B cell (primary cell): ENCODE measurements around the gene MXRA5. TPM values are rescaled to one million over a fixed set of nuclear protein-coding genes. Genes with fewer than 3 reads are reported as not detected.

ENCODE experiments used
- ATAC-seq: fragments of 200-7000 bp; cut with Tn5 transposase; one replicate; pipeline ENCODE4 v1.10.0; 2021; ENCODE audit warnings: low read depth, mild to moderate bottlenecking, moderate number of reproducible peaks, moderate library complexity
- CTCF ChIA-PET: fragments of 350-600 bp; sonication (Branson Sonifier 250); formaldehyde crosslinking; loops from one replicate; lab custom pipeline; 2021; ENCODE audit warnings: antibody characterized with exemption, inconsistent platforms; lab: Charles Lee
- POLR2A ChIA-PET: fragments of 350-600 bp; sonication (Branson Sonifier 250); formaldehyde crosslinking; loops from one replicate; lab custom pipeline; 2021; ENCODE audit warnings: antibody characterized with exemption; lab: Charles Lee
- DNase-seq: peaks from one replicate; pipeline ENCODE4 v3.0.0; 2013
- H2AFZ ChIP-seq: 2 replicates; pipeline ENCODE4 v1.6.1; 2012; ENCODE audit warnings: mild to moderate bottlenecking, low read depth, low read length; ENCODE audit not compliant: insufficient read depth, poor library complexity, severe bottlenecking
- H3K27ac ChIP-seq, 2 donors: 1 replicate in 1 of 2; 2 replicates in 1 of 2; pipeline ENCODE4 v1.5.1; 2012 to 2013; ENCODE audit warnings: low read length in 2 of 2, mild to moderate bottlenecking in 2 of 2, moderate library complexity in 1 of 2
- H3K27me3 ChIP-seq, 4 experiments: fragments of 200-600 bp in 1 of 4; sonication (generic) in 1 of 4; replicated peaks in 1 of 4; 1 replicate in 2 of 4; 2 replicates in 2 of 4; pipeline versions ENCODE4 v1.6.1 to v1.7.0; 2013 to 2016; ENCODE audit warnings: low read length in 3 of 4, mild to moderate bottlenecking in 2 of 4, mixed read lengths in 1 of 4, moderate library complexity in 1 of 4; ENCODE audit not compliant: insufficient read depth in 4 of 4, control insufficient read depth in 3 of 4; ENCODE audit errors: control extremely low read depth in 1 of 4
- H3K36me3 ChIP-seq, 2 experiments: replicated peaks in 1 of 2; 1 replicate in 1 of 2; 2 replicates in 1 of 2; pipeline versions ENCODE4 v1.6.1 to v1.7.1; 2013; ENCODE audit warnings: low read length in 1 of 2; ENCODE audit not compliant: insufficient read depth in 2 of 2, control insufficient read depth in 1 of 2; ENCODE audit errors: control extremely low read depth in 1 of 2, extremely low read depth in 1 of 2
- H3K4me1 ChIP-seq, 2 donors: fragments of 200-600 bp in 1 of 2; sonication (generic) in 1 of 2; 1 replicate in 1 of 2; 2 replicates in 1 of 2; pipeline versions ENCODE4 v1.5.1 to v1.6.1; 2013 to 2017; ENCODE audit warnings: low read length in 2 of 2; ENCODE audit not compliant: control insufficient read depth in 2 of 2, insufficient read depth in 2 of 2
- H3K4me2 ChIP-seq: replicated peaks from 2 replicates; pipeline ENCODE3; 2012; ENCODE audit warnings: mild to moderate bottlenecking, low read depth, low read length; ENCODE audit not compliant: poor library complexity, severe bottlenecking
- H3K4me3 ChIP-seq, 5 experiments: fragments of 200-600 bp in 1 of 5; sonication (generic) in 1 of 5; 1 replicate in 3 of 5; 2 replicates in 2 of 5; pipeline versions ENCODE4 v1.5.1 to v1.7.0; 2011 to 2016; ENCODE audit warnings: low read length in 4 of 5, mild to moderate bottlenecking in 4 of 5, low read depth in 2 of 5, control low read depth in 1 of 5, moderate library complexity in 1 of 5; ENCODE audit not compliant: insufficient read depth in 1 of 5; ENCODE audit errors: control extremely low read depth in 1 of 5, extremely low read depth in 1 of 5
- H3K79me2 ChIP-seq: fragments of 200-600 bp; sonication (generic); one replicate; pipeline ENCODE4 v1.6.0; 2016; ENCODE audit warnings: low read length; ENCODE audit not compliant: control insufficient read depth, insufficient read depth
- H3K9ac ChIP-seq: fragments of 200-600 bp; sonication (generic); 2 replicates; pipeline ENCODE4 v1.6.1; 2017; ENCODE audit warnings: mild to moderate bottlenecking, low read length, moderate library complexity
- H3K9me3 ChIP-seq, 3 donors: one replicate each; pipeline versions ENCODE4 v1.6.1 to v1.7.1; 2013; ENCODE audit warnings: low read length in 2 of 3; ENCODE audit not compliant: control insufficient read depth in 2 of 3, insufficient read depth in 1 of 3; ENCODE audit errors: control extremely low read depth in 1 of 3
- H4K20me1 ChIP-seq: 2 replicates; pipeline ENCODE4 v1.6.0; 2012; ENCODE audit warnings: mild to moderate bottlenecking, low read length; ENCODE audit not compliant: insufficient read depth, control insufficient read depth, poor library complexity, severe bottlenecking
- H3K27ac Mint-ChIP-seq: one replicate; pipeline ENCODE4 v1.8.0; 2021; ENCODE audit warnings: mixed read lengths
- H3K27me3 Mint-ChIP-seq: one replicate; pipeline ENCODE4 v1.8.0; 2021; ENCODE audit warnings: mixed read lengths
- H3K4me1 Mint-ChIP-seq: one replicate; pipeline ENCODE4 v1.8.0; 2021; ENCODE audit warnings: mixed read lengths
- H3K4me3 Mint-ChIP-seq: one replicate; pipeline ENCODE4 v1.8.0; 2021; ENCODE audit warnings: mixed read lengths
- H3K9me3 Mint-ChIP-seq: one replicate; pipeline ENCODE4 v1.8.0; 2022; ENCODE audit warnings: mixed read lengths; ENCODE audit not compliant: insufficient read depth
- CTCF ChIP-seq: fragments of 200-600 bp; IDR thresholded peaks from one replicate; pipeline ENCODE4 v1.8.0; 2022; ENCODE audit warnings: antibody characterized with exemption, mild to moderate bottlenecking
- EZH2 ChIP-seq: IDR thresholded peaks from 2 replicates; pipeline ENCODE4 v1.6.1; 2012; ENCODE audit warnings: borderline replicate concordance, low read depth, mild to moderate bottlenecking, moderate library complexity, low read length; ENCODE audit not compliant: insufficient read depth, poor library complexity, severe bottlenecking
- WGBS: methylation state at CpG from one replicate; pipeline ENCODE4 v1.1.5; 2013; ENCODE audit warnings: missing lambda C conversion rate; ENCODE audit not compliant: insufficient coverage; 5-methylcytosine and 5-hydroxymethylcytosine counted together
- intact Hi-C: fragments of 100-400 bp; cut with micrococcal nuclease; formaldehyde crosslinking; loops from one replicate; pipeline ENCODE4 v1.10.0; 2022
- polyA plus RNA-seq: library from polyadenylated mRNA; depleted of rRNA; stranded (reverse); fragments of >200 nt; gene quantifications from 2 replicates; pipeline ENCODE4 v1.2.3, GENCODE V29; 2012
- total RNA-seq, 2 donors: library from RNA; stranded (reverse); fragments of 120-200 nt in 1 of 2; gene quantifications; 1 replicate in 1 of 2; 2 replicates in 1 of 2; pipeline versions ENCODE4 v1.2.3 to v1.2.4, GENCODE V29; 2013 to 2022

Gene MXRA5
- total and polyA plus RNA-seq, 2 donors (not counting 1 experiment from before 2014, with no cell fraction given) = not detected

- Histone ChIP-seq H3K4me1 (no peaks in the 10 kb centered on the region), H2AFZ (no peak overlapping the region), H3K27me3 (no peaks in the 10 kb centered on the region), H3K36me3 (no peaks in the 10 kb centered on the region), H3K79me2 (no peaks in the 10 kb centered on the region), H3K9me3 (peaks cover 0 to 7% (median 0%) of the 10 kb centered on the region in 3 donors), H3K4me3 (no peak overlapping the region), H3K9ac (no peak overlapping the region), H3K4me2 (no peak overlapping the region), H4K20me1 (no peaks in the 10 kb centered on the region), H3K27ac (no peak overlapping the region)
- intact Hi-C loops = no loop called here
- CTCF ChIA-PET = no interaction called here
- Mint-ChIP-seq H3K9me3 (no peaks in the 10 kb centered on the region), H3K27ac (no peak overlapping the region), H3K4me3 (no peak overlapping the region), H3K27me3 (no peaks in the 10 kb centered on the region), H3K4me1 (no peaks in the 10 kb centered on the region)
- ATAC-seq (no peak), DNase-seq (no peak)
- POLR2A ChIA-PET = no interaction called here
- WGBS = 61% methylated on average over 3 of the region's 7 CpGs
- TF ChIP-seq CTCF (no peak), EZH2 (no peak)
These were observed 25.9 kb downstream of the MXRA5 start for GRCh38 chrX:3320471-3321046.

GRCh38 chrX:3317191-3317718 lies 29.2 kb downstream of the MXRA5 start:
- ChIA-PET POLR2A (no interaction called here), CTCF (no interaction called here)
- no peak overlapping the region for H3K9ac ChIP-seq
- intact Hi-C loops = no loop called here
- TF ChIP-seq EZH2 (no peak), CTCF (no peak)
- H2AFZ ChIP-seq = no peak overlapping the region
- Mint-ChIP-seq H3K4me1 (no peaks in the 10 kb centered on the region), H3K27ac (no peak overlapping the region), H3K9me3 (no peaks in the 10 kb centered on the region), H3K27me3 (no peaks in the 10 kb centered on the region), H3K4me3 (no peak overlapping the region)
- no peaks in the 10 kb centered on the region for H4K20me1 ChIP-seq
- no peaks in the 10 kb centered on the region for H3K36me3 ChIP-seq
- H3K27ac ChIP-seq = no peak overlapping the region
- no peak overlapping the region for H3K4me3 ChIP-seq
- H3K79me2 ChIP-seq = no peaks in the 10 kb centered on the region
- ATAC-seq (no peak), DNase-seq (no peak)
- H3K27me3 ChIP-seq = no peaks in the 10 kb centered on the region
- 84% methylated on average over 25 of the region's 47 CpGs for WGBS
- H3K4me1 ChIP-seq = no peaks in the 10 kb centered on the region
- no peak overlapping the region for H3K4me2 ChIP-seq
- peaks cover 0 to 7% (median 0%) of the 10 kb centered on the region in 3 donors for H3K9me3 ChIP-seq
